A549 (cell line): Measurements from ENCODE around the gene MYLIP. TPM values are rescaled to one million over a fixed set of nuclear protein-coding genes. Genes with fewer than 3 reads are reported as not detected.

ENCODE experiments used
- ATAC-seq, 2 experiments: fragments of 200-7000 bp in 1 of 2; fragments of >200 bp in 1 of 2; cut with Nextera tagmentation in 1 of 2; cut with Tn5 transposase in 1 of 2; 3 replicates each; pipeline versions ENCODE4 v1.8.0 to v1.9.1; 2018 to 2020; ENCODE audit warnings: mild to moderate bottlenecking in 1 of 2, moderate library complexity in 1 of 2
- CTCF ChIA-PET: fragments of 300-600 bp; sonication (Branson Sonifier 250); formaldehyde crosslinking; extraction: SDS; loops from one replicate; lab custom pipeline; 2021; ENCODE audit warnings: antibody characterized with exemption, inconsistent platforms; lab: Yijun Ruan, JAX
- POLR2A ChIA-PET: fragments of 350-600 bp; formaldehyde crosslinking; extraction: SDS; loops from one replicate; lab custom pipeline; 2021; ENCODE audit warnings: antibody characterized with exemption, inconsistent platforms; lab: Yijun Ruan, JAX
- DNase-seq, 2 experiments: peaks; one replicate each; pipeline versions ENCODE4 v3.0.0 to v3.0.0-alpha.2; 2011 to 2016; ENCODE audit warnings: low read depth in 1 of 2, low spot score in 1 of 2
- FAIRE-seq: peaks from 2 replicates; lab custom pipeline; 2011; peaks lifted over from hg19 to GRCh38; lab: Jason Lieb, UNC
- H3K27ac ChIP-seq, 2 experiments: fragments of >200 bp; sonication (Bioruptor Twin); formaldehyde crosslinking; 3 replicates each; pipeline ENCODE4 v1.5.1; 2016 to 2017
- H3K4me1 ChIP-seq: fragments of >200 bp; sonication (Bioruptor Twin); formaldehyde crosslinking; 3 replicates; pipeline ENCODE4 v1.6.1; 2016
- H3K4me2 ChIP-seq: fragments of >200 bp; sonication (Bioruptor Twin); formaldehyde crosslinking; 3 replicates; pipeline ENCODE4 v1.6.1; 2016
- H3K4me3 ChIP-seq: fragments of >200 bp; sonication (Bioruptor Twin); formaldehyde crosslinking; 3 replicates; pipeline ENCODE4 v1.5.1; 2016
- H3K9me3 ChIP-seq: fragments of >200 bp; sonication (Bioruptor Twin); formaldehyde crosslinking; 3 replicates; pipeline ENCODE4 v1.6.1; 2016
- CBX2 ChIP-seq: fragments of 200-600 bp; sonication (generic); IDR thresholded peaks from 2 replicates; pipeline ENCODE4 v1.6.1; 2016; ENCODE audit warnings: low read depth, mild to moderate bottlenecking, borderline replicate concordance
- CBX8 ChIP-seq: fragments of 200-600 bp; sonication (generic); IDR thresholded peaks from 2 replicates; pipeline ENCODE4 v1.6.1; 2016
- CHD2 ChIP-seq: fragments of 150-350 bp; IDR thresholded peaks from 2 replicates; pipeline ENCODE4 v1.6.1; 2014; ENCODE audit warnings: low read length; ENCODE audit not compliant: partially characterized antibody
- EHF ChIP-seq: fragments of 250-450 bp; sonication (Bioruptor Pico); IDR thresholded peaks from 2 replicates; pipeline ENCODE4 v1.5.0; 2020; ENCODE audit warnings: mild to moderate bottlenecking
- EHMT2 ChIP-seq: fragments of 200-600 bp; sonication (generic); IDR thresholded peaks from 2 replicates; pipeline ENCODE4 v1.6.1; 2016; ENCODE audit warnings: antibody characterized with exemption, low read depth, mild to moderate bottlenecking, moderate library complexity
- EP300 ChIP-seq, 2 experiments: fragments of >200 bp; sonication (Bioruptor Twin); formaldehyde crosslinking; IDR thresholded peaks; 2 replicates in 1 of 2; 3 replicates in 1 of 2; pipeline ENCODE4 v1.6.1; 2016 to 2017
- ESRRA ChIP-seq: fragments of 150-350 bp; IDR thresholded peaks from 2 replicates; pipeline ENCODE4 v1.6.1; 2014; ENCODE audit warnings: mild to moderate bottlenecking, low read length, borderline replicate concordance
- FOSL2 ChIP-seq, 2 experiments: fragments of 450-650 bp in 1 of 2; fragments of >200 bp in 1 of 2; sonication (Bioruptor Twin) in 1 of 2; formaldehyde crosslinking; IDR thresholded peaks; 2 replicates each; pipeline versions ENCODE4 v1.5.0 to v1.6.1; 2016 to 2020; ENCODE audit warnings: mild to moderate bottlenecking in 1 of 2, moderate library complexity in 1 of 2
- FOXS1 ChIP-seq: fragments of 250-450 bp; sonication (Bioruptor Pico); IDR thresholded peaks from 2 replicates; pipeline ENCODE4 v1.5.0; 2020; ENCODE audit warnings: mild to moderate bottlenecking, moderate library complexity
- HOXA7 ChIP-seq: fragments of 250-450 bp; sonication (Bioruptor Pico); IDR thresholded peaks from 2 replicates; pipeline ENCODE4 v1.5.0; 2020; ENCODE audit warnings: mild to moderate bottlenecking, moderate library complexity
- KDM1A ChIP-seq: fragments of 200-600 bp; sonication (generic); IDR thresholded peaks from 2 replicates; pipeline ENCODE4 v1.6.1; 2016; ENCODE audit warnings: low read depth, mild to moderate bottlenecking
- KDM5A ChIP-seq: fragments of 200-600 bp; sonication (generic); IDR thresholded peaks from 2 replicates; pipeline ENCODE4 v1.6.1; 2016; ENCODE audit warnings: antibody characterized with exemption, mild to moderate bottlenecking
- MAZ ChIP-seq: fragments of 150-350 bp; IDR thresholded peaks from 2 replicates; pipeline ENCODE4 v1.6.1; 2014; ENCODE audit warnings: antibody characterized with exemption, low read depth, low read length, borderline replicate concordance
- MYC ChIP-seq: IDR thresholded peaks from 2 replicates; pipeline ENCODE4 v1.6.1; 2012; ENCODE audit warnings: mild to moderate bottlenecking, inconsistent platforms, low read length, improper control_type of control experiment, borderline replicate concordance
- POLR2AphosphoS2 ChIP-seq: conservative IDR thresholded peaks from 2 replicates; pipeline ENCODE4 v1.6.1; 2012; ENCODE audit warnings: low read length, improper control_type of control experiment, inconsistent platforms
- TFCP2L1 ChIP-seq: fragments of 250-450 bp; sonication (Bioruptor Pico); IDR thresholded peaks from 2 replicates; pipeline ENCODE4 v1.5.0; 2021; ENCODE audit warnings: mild to moderate bottlenecking
- TP53 ChIP-seq: fragments of 250-450 bp; sonication (Bioruptor Pico); IDR thresholded peaks from 2 replicates; pipeline ENCODE4 v1.5.0; 2021; ENCODE audit warnings: mild to moderate bottlenecking, moderate library complexity
- ZC3H11A ChIP-seq: fragments of 450-650 bp; IDR thresholded peaks from 2 replicates; pipeline ENCODE4 v1.6.1; 2014; ENCODE audit warnings: antibody characterized with exemption, mild to moderate bottlenecking
- ZFP36 ChIP-seq: fragments of 450-650 bp; IDR thresholded peaks from 2 replicates; pipeline ENCODE4 v1.6.1; 2014; ENCODE audit warnings: borderline replicate concordance; ENCODE audit not compliant: partially characterized antibody
- WGBS: methylation state at CpG from one replicate; pipeline ENCODE4 v1.1.6; 2017; ENCODE audit errors: missing lambda C conversion rate; 5-methylcytosine and 5-hydroxymethylcytosine counted together
- polyA plus RNA-seq, 4 experiments: library from polyadenylated mRNA; depleted of rRNA in 3 of 4; stranded (reverse); fragments of >200 nt; fragmentation: RNase III in 1 of 4; extraction: RNeasy Plus Mini Kit Qiagen cat#74134 plus additional on column Dnase treatment in 1 of 4; gene quantifications; 2 replicates in 3 of 4; 3 replicates in 1 of 4; pipeline ENCODE4 v1.2.3, GENCODE V29; 2011 to 2017
- TF ChIP-seq, protein P1 (sequence below): IDR thresholded peaks from 2 replicates; pipeline ENCODE4 v1.6.1; 2012
- TF ChIP-seq, protein P2 (sequence below): fragments of 250-450 bp; sonication (Bioruptor Pico); IDR thresholded peaks from 2 replicates; pipeline ENCODE4 v1.5.0; 2021; ENCODE audit warnings: mild to moderate bottlenecking, moderate library complexity, borderline replicate concordance
- TF ChIP-seq, protein P3 (sequence below): fragments of 200-600 bp; sonication (generic); IDR thresholded peaks from 2 replicates; pipeline ENCODE4 v1.6.1; 2016; ENCODE audit warnings: antibody characterized with exemption, mild to moderate bottlenecking, moderate library complexity
- TF ChIP-seq, protein P4 (sequence below): fragments of 250-450 bp; sonication (Bioruptor Pico); IDR thresholded peaks from 2 replicates; pipeline ENCODE4 v1.5.0; 2020; ENCODE audit warnings: low read depth, mild to moderate bottlenecking, moderate library complexity
- TF ChIP-seq, protein P5 (sequence below): fragments of 450-650 bp; IDR thresholded peaks from 2 replicates; pipeline ENCODE4 v1.6.1; 2014; ENCODE audit warnings: antibody characterized with exemption

Gene MYLIP
- polyA plus RNA-seq, 2 of the 4 experiments (the other 2 are of a cell fraction): 2.3 to 9.1 TPM

DNA sequence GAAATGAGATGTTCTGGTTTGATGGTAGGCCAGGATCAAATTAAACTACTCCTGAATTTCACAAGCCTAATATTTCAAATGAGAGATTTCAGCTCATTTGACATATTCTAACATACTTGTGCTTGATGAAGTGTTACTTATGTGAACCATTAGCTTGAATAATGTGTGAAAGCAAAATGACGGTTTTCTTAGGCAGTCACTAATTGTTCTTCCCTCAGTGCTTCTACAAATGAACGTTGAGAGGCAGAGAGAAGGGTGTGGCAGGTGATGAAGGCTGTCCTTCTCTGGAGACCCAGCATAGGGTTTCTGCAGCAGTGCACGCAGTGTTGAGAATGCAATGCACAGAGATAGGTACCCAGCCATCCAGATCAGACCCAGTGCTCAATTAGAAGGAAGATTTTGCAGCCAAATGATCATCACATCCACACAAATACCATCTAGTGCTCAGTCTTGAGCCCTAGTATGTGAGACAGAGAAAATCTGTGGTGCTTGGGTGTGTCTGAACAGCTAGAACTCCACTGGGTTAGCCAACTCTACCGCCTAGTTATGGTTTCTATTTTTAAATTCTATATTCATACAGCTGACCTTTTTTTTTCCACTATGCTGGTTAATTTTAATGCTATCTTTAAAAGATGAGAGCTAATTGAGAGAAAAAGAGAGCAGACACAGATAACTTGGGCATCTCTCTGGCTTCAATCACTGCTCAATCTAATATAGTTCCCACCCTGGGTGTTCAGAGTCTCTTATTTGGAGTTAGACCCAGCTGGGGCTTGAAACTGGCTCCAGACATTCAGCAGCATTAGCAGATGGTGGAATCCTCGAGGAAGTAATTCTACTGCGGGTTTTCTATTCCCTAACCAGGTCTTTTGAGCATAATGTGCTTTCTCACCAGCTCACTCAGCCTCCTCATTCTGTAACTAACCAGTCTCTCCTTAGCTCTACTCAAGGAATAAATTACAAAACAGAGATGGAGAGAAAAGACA is 4.4 kb upstream of the MYLIP start:
- no peaks in the 10 kb centered on the region for H3K9me3 ChIP-seq
- DNase-seq (no peak), ATAC-seq (no peak), FAIRE-seq (no peak)
- CTCF ChIA-PET: interaction anchor here (1.3 to 1.6 kb wide), 2 partner anchors 11 to 433 kb away, joined by 3 to 4 read pairs; no protein-coding TSS in a partner anchor
- no peak overlapping the region for H3K27ac ChIP-seq
- POLR2A ChIA-PET: no interaction called here
- no peak overlapping the region for H3K4me2 ChIP-seq
- 41% methylated on average over 6 of the region's 6 CpGs for WGBS
- H3K4me1 ChIP-seq: no peaks in the 10 kb centered on the region
- TF ChIP-seq POLR2AphosphoS2 (no peak), MYC (no peak), MAZ (no peak), EP300 (IDR thresholded peaks at IDR 0.05) (no peak), ZC3H11A (no peak), FOXS1 (no peak), EHF (CRISPR knock-in tag) (no peak), ZFP36 (no peak), CBX8 (no peak), FOSL2 (IDR thresholded peaks at IDR 0.05) (no peak), FOSL2 (CRISPR knock-in tag; IDR thresholded peaks at IDR 0.05) (no peak), TFCP2L1 (CRISPR knock-in tag) (no peak), KDM5A (no peak), HOXA7 (CRISPR knock-in tag) (no peak), TP53 (no peak), EHMT2 (no peak), CBX2 (no peak)
- TF ChIP-seq, protein P1, sequence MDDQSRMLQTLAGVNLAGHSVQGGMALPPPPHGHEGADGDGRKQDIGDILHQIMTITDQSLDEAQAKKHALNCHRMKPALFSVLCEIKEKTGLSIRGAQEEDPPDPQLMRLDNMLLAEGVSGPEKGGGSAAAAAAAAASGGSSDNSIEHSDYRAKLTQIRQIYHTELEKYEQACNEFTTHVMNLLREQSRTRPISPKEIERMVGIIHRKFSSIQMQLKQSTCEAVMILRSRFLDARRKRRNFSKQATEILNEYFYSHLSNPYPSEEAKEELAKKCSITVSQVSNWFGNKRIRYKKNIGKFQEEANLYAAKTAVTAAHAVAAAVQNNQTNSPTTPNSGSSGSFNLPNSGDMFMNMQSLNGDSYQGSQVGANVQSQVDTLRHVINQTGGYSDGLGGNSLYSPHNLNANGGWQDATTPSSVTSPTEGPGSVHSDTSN: no peak
- TF ChIP-seq, protein P2, sequence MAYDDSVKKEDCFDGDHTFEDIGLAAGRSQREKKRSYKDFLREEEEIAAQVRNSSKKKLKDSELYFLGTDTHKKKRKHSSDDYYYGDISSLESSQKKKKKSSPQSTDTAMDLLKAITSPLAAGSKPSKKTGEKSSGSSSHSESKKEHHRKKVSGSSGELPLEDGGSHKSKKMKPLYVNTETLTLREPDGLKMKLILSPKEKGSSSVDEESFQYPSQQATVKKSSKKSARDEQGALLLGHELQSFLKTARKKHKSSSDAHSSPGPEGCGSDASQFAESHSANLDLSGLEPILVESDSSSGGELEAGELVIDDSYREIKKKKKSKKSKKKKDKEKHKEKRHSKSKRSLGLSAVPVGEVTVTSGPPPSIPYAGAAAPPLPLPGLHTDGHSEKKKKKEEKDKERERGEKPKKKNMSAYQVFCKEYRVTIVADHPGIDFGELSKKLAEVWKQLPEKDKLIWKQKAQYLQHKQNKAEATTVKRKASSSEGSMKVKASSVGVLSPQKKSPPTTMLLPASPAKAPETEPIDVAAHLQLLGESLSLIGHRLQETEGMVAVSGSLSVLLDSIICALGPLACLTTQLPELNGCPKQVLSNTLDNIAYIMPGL: no peak
- TF ChIP-seq, protein P3, sequence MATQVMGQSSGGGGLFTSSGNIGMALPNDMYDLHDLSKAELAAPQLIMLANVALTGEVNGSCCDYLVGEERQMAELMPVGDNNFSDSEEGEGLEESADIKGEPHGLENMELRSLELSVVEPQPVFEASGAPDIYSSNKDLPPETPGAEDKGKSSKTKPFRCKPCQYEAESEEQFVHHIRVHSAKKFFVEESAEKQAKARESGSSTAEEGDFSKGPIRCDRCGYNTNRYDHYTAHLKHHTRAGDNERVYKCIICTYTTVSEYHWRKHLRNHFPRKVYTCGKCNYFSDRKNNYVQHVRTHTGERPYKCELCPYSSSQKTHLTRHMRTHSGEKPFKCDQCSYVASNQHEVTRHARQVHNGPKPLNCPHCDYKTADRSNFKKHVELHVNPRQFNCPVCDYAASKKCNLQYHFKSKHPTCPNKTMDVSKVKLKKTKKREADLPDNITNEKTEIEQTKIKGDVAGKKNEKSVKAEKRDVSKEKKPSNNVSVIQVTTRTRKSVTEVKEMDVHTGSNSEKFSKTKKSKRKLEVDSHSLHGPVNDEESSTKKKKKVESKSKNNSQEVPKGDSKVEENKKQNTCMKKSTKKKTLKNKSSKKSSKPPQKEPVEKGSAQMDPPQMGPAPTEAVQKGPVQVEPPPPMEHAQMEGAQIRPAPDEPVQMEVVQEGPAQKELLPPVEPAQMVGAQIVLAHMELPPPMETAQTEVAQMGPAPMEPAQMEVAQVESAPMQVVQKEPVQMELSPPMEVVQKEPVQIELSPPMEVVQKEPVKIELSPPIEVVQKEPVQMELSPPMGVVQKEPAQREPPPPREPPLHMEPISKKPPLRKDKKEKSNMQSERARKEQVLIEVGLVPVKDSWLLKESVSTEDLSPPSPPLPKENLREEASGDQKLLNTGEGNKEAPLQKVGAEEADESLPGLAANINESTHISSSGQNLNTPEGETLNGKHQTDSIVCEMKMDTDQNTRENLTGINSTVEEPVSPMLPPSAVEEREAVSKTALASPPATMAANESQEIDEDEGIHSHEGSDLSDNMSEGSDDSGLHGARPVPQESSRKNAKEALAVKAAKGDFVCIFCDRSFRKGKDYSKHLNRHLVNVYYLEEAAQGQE: no peak
- no peak overlapping the region for H3K4me3 ChIP-seq

DNA sequence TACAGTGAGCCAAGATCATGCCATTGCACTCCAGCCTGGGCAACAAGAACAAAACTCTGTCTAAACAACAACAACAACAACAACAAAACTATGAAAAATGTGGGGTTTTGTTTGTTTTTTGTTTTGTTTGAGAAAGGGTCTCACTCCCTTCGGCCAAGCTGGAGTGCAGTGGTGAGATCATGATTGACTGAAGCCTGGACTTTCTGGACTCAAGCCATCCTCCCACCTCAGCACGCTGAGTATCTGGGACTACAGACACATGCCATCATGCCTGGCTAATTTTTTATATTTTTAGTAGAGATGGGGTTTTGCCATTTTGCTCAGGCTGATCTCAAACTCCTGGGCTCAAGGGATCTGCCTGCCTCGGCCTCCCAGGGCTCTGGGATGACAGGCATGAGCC is 2.8 kb upstream of the MYLIP start:
- FAIRE-seq (no peak), DNase-seq (no peak), ATAC-seq (no peak)
- WGBS: 53% methylated on average over 3 of the region's 3 CpGs
- Histone ChIP-seq H3K27ac (no peak overlapping the region), H3K4me3 (no peak overlapping the region), H3K9me3 (no peaks in the 10 kb centered on the region), H3K4me1 (no peaks in the 10 kb centered on the region; the same call in 2 of the 3 replicates), H3K4me2 (no peak overlapping the region)
- TF ChIP-seq CHD2 (no peak), ESRRA (no peak), TFCP2L1 (CRISPR knock-in tag) (no peak), KDM1A (no peak)
- TF ChIP-seq, protein P4, sequence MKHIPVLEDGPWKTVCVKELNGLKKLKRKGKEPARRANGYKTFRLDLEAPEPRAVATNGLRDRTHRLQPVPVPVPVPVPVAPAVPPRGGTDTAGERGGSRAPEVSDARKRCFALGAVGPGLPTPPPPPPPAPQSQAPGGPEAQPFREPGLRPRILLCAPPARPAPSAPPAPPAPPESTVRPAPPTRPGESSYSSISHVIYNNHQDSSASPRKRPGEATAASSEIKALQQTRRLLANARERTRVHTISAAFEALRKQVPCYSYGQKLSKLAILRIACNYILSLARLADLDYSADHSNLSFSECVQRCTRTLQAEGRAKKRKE (CRISPR knock-in tag): no peak
- TF ChIP-seq, protein P5, sequence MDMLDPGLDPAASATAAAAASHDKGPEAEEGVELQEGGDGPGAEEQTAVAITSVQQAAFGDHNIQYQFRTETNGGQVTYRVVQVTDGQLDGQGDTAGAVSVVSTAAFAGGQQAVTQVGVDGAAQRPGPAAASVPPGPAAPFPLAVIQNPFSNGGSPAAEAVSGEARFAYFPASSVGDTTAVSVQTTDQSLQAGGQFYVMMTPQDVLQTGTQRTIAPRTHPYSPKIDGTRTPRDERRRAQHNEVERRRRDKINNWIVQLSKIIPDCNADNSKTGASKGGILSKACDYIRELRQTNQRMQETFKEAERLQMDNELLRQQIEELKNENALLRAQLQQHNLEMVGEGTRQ: no peak
- TF ChIP-seq, protein P2: no peak
- POLR2A ChIA-PET: no interaction called here
- CTCF ChIA-PET: interaction anchor here (0.6 to 3.4 kb wide), 2 partner anchors 92 to 435 kb away, joined by 3 to 15 read pairs; no protein-coding TSS in a partner anchor
